HG03196 (cell line): ENCODE data around the gene ZNF280C.
A peak's percentile ranks its signal among the peaks of the same experiment; 100 is the strongest.
"Not testable (repeated sequence)": the region's sequence is repeated elsewhere in the genome, so short reads cannot be mapped to it uniquely, and the experiment has no call there.

ENCODE experiments used
- ATAC-seq: cut with Tn5 transposase; IDR thresholded peaks from one replicate; pipeline ENCODE4 v1.9.1; 2021; ENCODE audit not compliant: unreplicated experiment

Gene ZNF280C

GRCh38 chrX:130268449-130269170 is at the start of gene ZNF280C:
Gene ZNF280C (minus strand): TSS chrX:130268899. CDS start chrX:130260449, 8,450 bp downstream.
- ATAC-seq, result peak; percentile 93

- no peak for ATAC-seq
Observed at GRCh38 chrX:130304587-130305368, 36.1 kb upstream of the ZNF280C start.

- ATAC-seq, result no peak
Observed at GRCh38 chrX:130301977-130302376, 33.3 kb upstream of the ZNF280C start.

- no peak for ATAC-seq
Observed at GRCh38 chrX:130301405-130301804, 32.7 kb upstream of the ZNF280C start.

- ATAC-seq, result no peak
Observed at GRCh38 chrX:130300010-130300282, 31.2 kb upstream of the ZNF280C start.

GRCh38 chrX:130299279-130300009 is 30.7 kb upstream of the ZNF280C start:
- no peak for ATAC-seq

- no peak for ATAC-seq
Observed at GRCh38 chrX:130296743-130297142, 28.0 kb upstream of the ZNF280C start.

GRCh38 chrX:130296297-130296678 is 27.6 kb upstream of the ZNF280C start:
- ATAC-seq, result no peak

GRCh38 chrX:130295519-130296296 is 27.0 kb upstream of the ZNF280C start:
- no peak for ATAC-seq

- no peak for ATAC-seq
Observed at GRCh38 chrX:130287071-130287770, 18.5 kb upstream of the ZNF280C start.

- no peak for ATAC-seq
Observed at GRCh38 chrX:130285710-130286109, 17.0 kb upstream of the ZNF280C start.

GRCh38 chrX:130285069-130285620 is 16.4 kb upstream of the ZNF280C start:
- ATAC-seq, result no peak

GRCh38 chrX:130282151-130282550 is 13.5 kb upstream of the ZNF280C start:
- no peak for ATAC-seq

GRCh38 chrX:130280901-130281300 is 12.2 kb upstream of the ZNF280C start:
- no peak for ATAC-seq

GRCh38 chrX:130272253-130272652 is 3.6 kb upstream of the ZNF280C start:
- ATAC-seq, result not testable (repeated sequence)

- not testable (repeated sequence) for ATAC-seq
Observed at GRCh38 chrX:130269391-130269790, 692 bp upstream of the ZNF280C start.

- ATAC-seq, result no peak
Observed at GRCh38 chrX:130267956-130268448, 697 bp downstream of the ZNF280C start.

- no peak for ATAC-seq
Observed at GRCh38 chrX:130264573-130264972, 4.1 kb downstream of the ZNF280C start.

- ATAC-seq, result no peak
Observed at GRCh38 chrX:130263016-130263415, 5.7 kb downstream of the ZNF280C start.

GRCh38 chrX:130262231-130262630 is 6.5 kb downstream of the ZNF280C start:
- no peak for ATAC-seq
